ENCODE results near the gene MUC2.

MUC2 gene

GRCh38 chr11:1074244-1075221, at the start of gene MUC2:
TSS of gene MUC2 (plus strand) at chr11:1074874.
- no peak for DNase-seq

GRCh38 chr11:1025410-1026162, 49.1 kb upstream of the MUC2 start:
- DNase-seq = no peak

GRCh38 chr11:1026163-1026450, 48.6 kb upstream of the MUC2 start:
- DNase-seq = no peak

DNA sequence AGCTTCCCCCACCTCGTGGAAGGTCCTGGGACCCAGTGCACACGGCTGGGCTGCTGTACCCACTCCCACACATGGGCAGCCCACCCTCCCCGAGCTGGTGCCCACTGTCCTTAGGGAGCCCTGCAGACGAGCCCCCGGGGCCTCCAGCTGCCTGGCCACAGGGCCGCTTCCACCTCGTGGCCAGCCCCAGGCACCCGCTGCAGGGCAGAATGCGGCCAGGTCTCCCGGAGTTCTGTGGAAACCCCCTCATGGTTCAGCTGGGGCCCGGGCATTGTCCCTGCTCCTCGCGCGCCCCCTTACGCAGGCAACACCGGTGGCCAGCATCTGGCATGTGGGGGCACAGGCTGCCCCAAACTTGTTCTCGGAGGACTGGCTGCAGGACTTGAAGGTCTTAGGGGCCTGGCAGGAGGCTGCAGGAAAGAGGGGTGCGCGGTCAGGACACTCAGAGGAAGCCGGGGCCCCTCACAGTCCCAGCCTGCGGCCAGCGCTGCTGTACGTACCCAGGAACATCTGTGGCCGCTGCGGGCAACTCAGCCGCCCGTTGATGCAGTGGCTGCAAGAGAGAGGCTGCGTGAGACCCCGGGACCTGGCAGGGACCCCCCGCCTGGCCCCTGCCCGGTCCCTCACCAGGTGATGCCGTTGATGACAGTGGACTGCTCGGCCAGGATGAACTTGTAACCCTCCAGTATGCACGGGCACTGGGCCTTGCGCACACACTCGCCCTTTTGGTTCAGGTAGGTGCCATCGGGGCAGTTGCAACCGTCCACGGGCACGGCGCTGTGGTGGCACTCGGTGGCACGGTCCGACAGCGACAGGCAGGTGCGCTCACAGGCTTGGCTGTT, 47.8 kb upstream of the MUC2 start:
- no peak for DNase-seq

DNA sequence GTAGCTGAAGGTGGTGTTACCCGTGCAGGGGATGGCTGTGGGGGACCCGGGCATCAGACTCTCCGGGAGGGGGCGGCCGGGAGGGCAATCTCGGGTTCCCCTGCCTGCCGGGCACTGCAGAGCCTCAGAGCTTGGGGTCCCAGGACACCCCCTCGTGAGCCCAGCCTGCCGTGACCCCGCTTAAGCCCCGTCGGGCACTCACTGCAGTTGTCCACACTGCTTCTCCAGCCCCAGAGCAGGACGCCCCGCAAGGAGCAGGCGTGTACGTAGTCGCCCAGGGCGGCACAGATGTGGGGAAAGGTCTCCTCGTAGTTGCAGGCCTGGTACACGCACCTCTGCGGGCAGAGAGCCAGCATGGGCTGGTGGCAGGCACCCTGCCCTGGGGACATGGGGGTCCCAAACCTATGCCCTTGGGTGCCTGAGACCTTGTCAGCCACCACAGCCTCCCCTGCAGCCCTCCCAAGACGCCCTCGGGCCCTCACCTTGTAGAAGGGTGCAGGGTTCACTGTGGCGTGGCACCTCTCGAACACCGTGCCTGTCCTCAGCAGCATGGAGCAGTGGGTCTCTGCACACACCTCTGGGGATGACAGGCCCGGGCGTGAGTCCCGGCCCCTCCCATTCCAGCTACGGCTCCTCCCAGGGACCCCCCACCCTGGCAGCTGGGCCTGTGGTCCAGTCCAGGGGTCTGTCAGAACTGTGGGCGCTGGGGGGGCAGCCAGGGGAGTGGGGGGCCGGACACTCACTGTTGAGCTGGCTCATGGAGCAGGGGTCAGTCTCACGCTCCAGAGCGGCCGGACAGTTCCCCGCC, 47.0 kb upstream of the MUC2 start:
- DNase-seq = no peak

DNA sequence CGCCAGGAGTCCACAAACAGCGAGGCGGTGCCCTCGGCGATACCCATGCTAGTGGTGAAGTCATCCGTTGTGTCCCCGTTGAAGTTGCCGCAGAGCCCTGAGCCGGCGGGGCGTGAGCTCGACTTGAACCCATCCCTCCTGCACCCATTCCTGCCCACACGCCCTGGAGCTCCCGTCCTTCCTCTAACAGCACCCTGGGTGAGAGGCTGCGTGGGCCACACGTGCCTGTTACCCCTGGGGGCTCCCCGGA, 46.5 kb upstream of the MUC2 start:
- no peak for DNase-seq

- no peak for DNase-seq
These were observed 46.1 kb upstream of the MUC2 start for GRCh38 chr11:1028616-1029015.

- DNase-seq = no peak
These were observed 45.6 kb upstream of the MUC2 start for GRCh38 chr11:1029051-1029450.

DNA sequence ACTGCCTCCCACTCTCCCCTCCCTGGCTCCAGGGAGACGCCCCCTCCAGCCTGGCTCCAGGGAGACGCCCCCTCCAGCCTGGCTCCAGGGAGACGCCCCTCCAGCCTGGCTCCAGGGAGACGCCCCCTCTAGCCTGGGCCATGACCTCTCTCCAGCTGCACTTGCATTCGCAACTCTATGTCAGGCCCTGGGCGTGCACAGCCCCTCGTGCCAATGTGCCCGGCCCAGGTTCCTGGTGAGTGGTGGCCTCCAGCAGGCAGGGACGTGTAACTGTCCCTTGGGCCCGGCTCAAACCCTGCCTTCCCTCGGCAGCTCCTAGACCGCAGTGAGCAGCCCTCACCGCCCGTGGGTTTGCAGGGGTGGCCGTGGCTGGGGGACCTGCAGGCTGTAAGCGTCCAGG, 45.0 kb upstream of the MUC2 start:
- DNase-seq = no peak

DNA sequence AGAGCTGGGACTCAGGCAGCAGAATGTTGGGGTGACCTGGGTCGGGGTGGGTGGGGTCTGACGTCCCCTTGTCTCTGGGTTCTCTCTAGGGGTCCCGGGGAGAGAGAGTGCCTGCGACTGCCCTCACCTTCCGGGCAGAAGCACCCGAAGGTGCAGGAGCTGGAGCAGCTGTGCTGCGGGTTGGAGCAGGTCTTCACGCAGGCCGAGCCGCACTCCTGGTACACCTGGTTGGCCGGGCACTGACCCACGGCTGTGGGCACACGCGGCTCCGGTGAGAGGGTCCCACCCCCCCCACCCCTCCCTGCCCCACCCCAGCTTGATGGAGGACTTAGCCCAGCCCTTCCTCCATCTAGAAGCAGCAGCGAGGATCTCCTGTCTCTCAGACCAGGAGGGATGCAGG, 44.6 kb upstream of the MUC2 start:
- no peak for DNase-seq

DNA sequence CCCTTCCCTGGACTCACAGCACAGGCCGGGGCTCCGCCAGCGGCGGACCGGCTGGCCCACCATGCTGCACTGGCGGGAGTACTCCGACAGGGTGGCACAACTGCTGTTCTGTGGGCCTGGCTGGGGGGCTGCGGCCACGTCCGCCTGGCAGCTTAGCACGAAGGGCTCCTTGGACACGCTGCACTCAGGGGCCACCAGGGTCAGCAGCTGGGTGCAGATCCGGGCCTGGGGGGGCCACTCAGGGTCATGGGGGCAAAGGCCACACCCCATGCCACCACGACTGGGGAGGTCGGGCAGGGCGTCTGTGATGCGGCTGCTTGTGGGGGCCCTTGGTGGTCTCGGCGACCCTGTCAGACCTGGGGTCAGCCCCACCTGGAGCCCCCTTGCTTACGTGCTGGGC, 44.1 kb upstream of the MUC2 start:
- DNase-seq = no peak

DNA sequence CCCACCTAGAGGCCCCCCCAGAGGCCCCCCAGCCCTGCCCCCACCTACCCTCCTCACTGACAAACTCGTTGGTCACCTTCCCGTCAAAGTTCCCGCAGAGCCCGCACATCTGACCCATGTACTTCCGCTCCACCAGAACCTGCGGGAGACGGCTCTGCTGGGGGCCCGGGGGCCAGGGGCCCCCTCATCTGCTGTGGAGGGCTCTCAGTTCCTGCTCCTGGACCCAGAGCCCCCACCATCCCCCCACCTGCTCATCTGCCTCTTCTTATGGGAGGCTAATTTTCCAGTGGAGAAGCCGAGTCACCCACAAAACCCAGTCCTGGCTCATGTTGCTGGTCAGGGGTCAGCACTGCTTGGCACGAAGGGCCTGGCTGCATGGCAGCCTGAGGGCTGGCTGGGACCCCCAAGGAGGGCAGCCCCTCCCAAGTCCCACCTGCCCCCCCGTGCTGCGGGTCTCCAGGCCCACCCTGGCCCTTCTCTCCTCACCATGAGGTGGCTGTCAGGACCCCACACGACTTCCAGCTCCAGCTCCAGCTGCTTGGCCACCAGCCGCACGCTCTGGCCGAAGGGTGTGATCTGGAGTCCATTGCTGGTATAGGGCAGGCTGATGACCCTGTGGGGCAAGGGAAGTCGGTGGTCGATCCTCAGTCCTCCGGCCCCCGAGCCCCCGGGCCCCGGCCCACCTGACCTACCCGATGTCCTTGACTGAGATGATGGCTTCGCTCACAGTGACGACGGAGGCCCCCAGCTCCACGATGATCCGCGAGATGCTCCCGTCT, 43.4 kb upstream of the MUC2 start:
- no peak for DNase-seq

DNA sequence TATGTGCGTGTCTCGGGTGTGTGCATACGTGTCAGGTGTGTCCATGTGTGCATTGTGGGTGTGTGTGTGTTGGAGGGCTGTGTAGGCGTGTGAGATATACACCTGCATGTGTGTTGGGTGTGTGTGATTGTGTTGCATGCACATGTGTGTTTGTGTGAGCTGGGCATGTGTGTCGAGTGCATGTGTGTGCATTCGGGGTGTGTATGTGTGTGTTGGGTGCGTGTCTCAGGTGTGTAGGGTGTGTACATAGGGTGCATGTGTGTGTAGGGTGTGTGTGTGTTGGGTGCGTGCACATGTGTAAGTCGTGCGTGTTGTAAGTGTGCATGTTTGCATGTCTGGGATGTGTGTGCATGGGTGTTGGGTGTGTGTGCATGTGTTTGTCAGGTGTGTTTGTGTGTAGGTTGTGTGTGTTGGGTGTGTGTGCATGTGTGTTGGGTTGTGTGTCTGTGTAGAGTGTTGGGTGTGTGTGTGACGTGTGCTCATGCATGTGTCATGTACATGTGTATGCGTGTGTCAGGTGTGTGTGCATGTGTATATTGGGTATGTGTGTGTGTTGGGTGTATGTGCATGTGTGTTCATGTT, 42.3 kb upstream of the MUC2 start:
- no peak for DNase-seq

- no peak for DNase-seq
These were observed 41.5 kb upstream of the MUC2 start for GRCh38 chr11:1033016-1033798.

GRCh38 chr11:1034001-1034400, 40.7 kb upstream of the MUC2 start:
- DNase-seq = no peak

DNA sequence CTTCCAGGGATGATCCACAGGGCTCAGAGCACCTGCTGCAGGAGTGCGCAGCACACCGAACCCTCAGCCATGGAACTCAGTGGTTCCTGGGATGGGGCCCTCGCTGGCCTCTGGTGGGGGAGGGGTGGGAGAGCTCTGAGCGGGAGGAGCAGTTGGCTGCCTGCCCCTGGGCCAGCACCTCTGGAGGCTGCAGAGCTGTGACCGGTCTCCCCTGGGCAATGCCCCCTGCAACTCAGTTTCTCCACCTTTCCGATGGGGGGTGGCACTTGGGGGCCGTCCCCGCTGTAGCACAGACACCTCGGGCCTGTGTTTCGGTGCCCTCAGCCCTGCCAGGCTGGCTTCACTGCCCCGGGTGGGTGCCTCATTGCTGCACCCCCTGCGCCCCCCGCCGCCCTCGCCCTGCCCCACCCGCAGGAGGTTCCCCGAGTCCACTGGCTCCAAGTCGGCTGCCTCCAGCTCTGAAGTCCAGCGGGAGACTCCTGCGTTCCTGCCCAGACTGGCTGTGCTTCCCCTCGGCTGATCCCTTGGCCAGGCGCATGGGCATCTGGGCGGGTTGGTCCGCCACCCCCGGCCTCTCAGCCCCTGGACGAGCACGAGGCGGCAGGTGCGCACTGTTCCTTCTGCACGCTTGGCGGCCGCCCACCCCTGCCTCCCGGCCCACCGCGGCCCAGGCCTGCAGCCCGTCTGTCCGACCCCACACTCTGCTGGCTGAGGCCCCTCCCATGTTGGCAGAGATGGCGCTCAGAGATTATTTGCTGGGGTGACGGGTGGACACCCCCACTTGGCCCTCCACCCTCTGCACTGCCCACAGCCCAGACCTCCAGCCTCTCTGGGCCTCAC, 40.0 kb upstream of the MUC2 start:
- no peak for DNase-seq

DNA sequence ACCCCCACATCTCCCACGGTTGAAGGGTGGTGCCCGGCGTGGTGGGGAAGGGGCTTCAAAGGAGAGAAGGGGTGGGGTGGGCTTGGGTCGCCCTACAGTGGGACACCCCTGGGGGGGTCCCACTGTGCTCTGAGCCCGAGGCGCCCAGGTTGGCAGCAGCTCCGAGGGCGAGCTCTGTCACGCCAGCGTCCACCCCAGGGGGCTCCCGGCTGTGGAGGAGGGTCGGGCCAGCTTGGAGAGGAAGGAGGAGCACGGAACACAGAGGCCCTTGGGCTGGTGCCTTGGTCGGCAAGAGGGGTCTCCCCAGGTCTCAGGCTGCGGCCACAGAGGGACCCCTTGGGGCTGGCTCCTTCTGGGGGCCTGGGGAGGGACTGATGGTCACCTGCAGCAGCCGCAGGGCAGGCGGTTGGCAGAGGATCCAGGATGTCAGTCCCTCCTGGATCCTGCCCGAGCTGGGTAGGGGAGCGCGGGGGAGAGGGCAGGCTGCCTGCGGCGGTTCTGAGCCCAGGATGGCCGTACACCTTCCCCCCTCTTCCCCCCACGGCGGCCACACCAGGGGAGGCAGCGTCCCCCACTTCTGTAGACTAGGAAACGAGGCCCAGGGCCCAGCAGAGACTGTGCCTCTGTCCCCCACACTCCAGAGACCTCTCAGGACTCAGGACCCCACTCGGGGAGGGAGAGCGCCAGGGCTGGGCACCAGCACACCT, 38.9 kb upstream of the MUC2 start:
- no peak for DNase-seq

GRCh38 chr11:1036303-1036923, 38.3 kb upstream of the MUC2 start, which contains the start of gene MUC6:
TSS of gene MUC6 (minus strand) at chr11:1036718. CDS start at chr11:1036655, 63 bp downstream.
- DNase-seq = no peak

DNA sequence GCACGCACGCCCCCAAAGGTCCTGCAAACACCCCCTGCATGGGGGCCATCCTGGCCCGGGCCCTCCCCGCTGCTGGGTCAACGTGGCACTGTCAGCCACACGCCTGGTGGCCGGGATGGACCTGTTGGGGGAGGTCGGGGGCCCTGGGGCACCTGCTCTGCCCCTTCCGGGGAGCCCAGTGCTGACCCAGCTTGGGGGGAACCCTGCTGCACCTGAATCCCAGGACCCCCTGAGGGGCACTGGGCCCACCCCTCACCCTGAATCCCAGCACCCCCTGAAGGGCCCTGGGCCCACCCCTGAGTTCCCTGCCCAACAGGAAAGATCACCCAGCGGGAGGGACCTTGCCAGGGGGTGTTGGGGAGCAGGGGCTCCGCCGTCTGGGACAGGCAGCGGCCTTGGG, 37.7 kb upstream of the MUC2 start:
- no peak for DNase-seq
